Skin of body (tissue), 1 donor: Measurements from ENCODE around the gene OR4C45. TPM values are rescaled to one million over a fixed set of nuclear protein-coding genes. Genes with fewer than 3 reads are reported as not detected.

Experiments used
- total RNA-seq: library from RNA; depleted of rRNA; stranded (reverse); fragments of >200 nt; gene quantifications from one replicate; pipeline ENCODE4 v1.2.3, GENCODE V29; 2014

OR4C45 gene
- total RNA-seq, 1 donor from 2014 or later = not detected

Other genes with a start within 250 kb of the OR4C45 start
- not detected for gene OR4C13, start 80.5 kb upstream of the OR4C45 start, total RNA-seq
- not detected for gene OR4C12, start 50.3 kb upstream of the OR4C45 start, total RNA-seq